Stomach (tissue), 9 donors: ENCODE measurements around the gene HBA2. TPM values are rescaled to one million over a fixed set of nuclear protein-coding genes. Genes with fewer than 3 reads are reported as not detected.

Experiments
- DNase-seq, 2 donors: peaks; one replicate each; pipeline versions ENCODE4 v3.0.0 to v3.0.0-alpha.2; 2013 to 2019
- H3K27ac ChIP-seq, 5 donors: fragments of 200-600 bp in 4 of 5; sonication (generic) in 4 of 5; one replicate each; pipeline ENCODE4 v1.5.1; 2013 to 2019; ENCODE audit warnings: mild to moderate bottlenecking in 1 of 5, moderate library complexity in 1 of 5
- H3K27me3 ChIP-seq, 3 donors: fragments of 200-600 bp; sonication (generic); one replicate each; pipeline ENCODE4 v1.5.1; 2017 to 2019; ENCODE audit warnings: mixed run types in 1 of 3
- H3K36me3 ChIP-seq, 4 donors: fragments of 200-600 bp; sonication (generic); 1 replicate in 3 of 4; 2 replicates in 1 of 4; pipeline ENCODE4 v1.5.1; 2016 to 2019
- H3K4me1 ChIP-seq, 4 donors: fragments of 200-600 bp; sonication (generic); one replicate each; pipeline ENCODE4 v1.5.1; 2016 to 2019
- H3K4me3 ChIP-seq, 4 donors: fragments of 200-600 bp; sonication (generic) in 3 of 4; one replicate each; pipeline ENCODE4 v1.5.1; 2016 to 2019; ENCODE audit warnings: mild to moderate bottlenecking in 1 of 4
- H3K9me3 ChIP-seq, 4 donors: fragments of 200-600 bp; sonication (generic); one replicate each; pipeline ENCODE4 v1.5.1; 2016 to 2019
- CTCF ChIP-seq, 7 experiments: fragments of 450-650 bp in 4 of 7; fragments of 200-600 bp in 3 of 7; sonication (generic) in 3 of 7; IDR thresholded peaks; one replicate each; pipeline ENCODE4 v1.5.1; 2016 to 2019; ENCODE audit warnings: antibody characterized with exemption in 7 of 7, control low read depth in 2 of 7, mild to moderate bottlenecking in 1 of 7
- EP300 ChIP-seq: sonication (generic); formaldehyde crosslinking; IDR thresholded peaks from one replicate; pipeline ENCODE4 v1.6.1; 2017; ENCODE audit warnings: antibody characterized with exemption
- POLR2A ChIP-seq, 4 donors: fragments of 450-650 bp; IDR thresholded peaks; one replicate each; pipeline ENCODE4 v1.6.1; 2016; ENCODE audit warnings: antibody characterized with exemption in 4 of 4, control low read depth in 2 of 4, mild to moderate bottlenecking in 1 of 4, moderate library complexity in 1 of 4
- POLR2AphosphoS5 ChIP-seq, 3 donors: sonication (generic); formaldehyde crosslinking; IDR thresholded peaks; one replicate each; pipeline ENCODE4 v1.6.1; 2016; ENCODE audit warnings: antibody characterized with exemption in 3 of 3
- WGBS, 5 donors: extraction: QIAGEN DNeasy Blood & Tissue Kit in 3 of 5; methylation state at CpG; one replicate each; pipeline versions ENCODE4 v1.1.5 to v1.1.7; 2013 to 2018; 5-methylcytosine and 5-hydroxymethylcytosine counted together
- intact Hi-C: fragments of 100-400 bp; cut with DNase I; formaldehyde crosslinking; loops from one replicate; pipeline ENCODE4 v1.15.1; 2023; ENCODE audit warnings: low total_unique reads
- polyA plus RNA-seq, 3 donors: library from polyadenylated mRNA; stranded (reverse); fragments of 200-250 nt; gene quantifications; one replicate each; pipeline ENCODE4 v1.2.3, GENCODE V29; 2013
- total RNA-seq, 5 donors: library from RNA; depleted of rRNA; stranded (reverse); fragments of >200 nt; gene quantifications; one replicate each; pipeline versions ENCODE4 v1.1.0 to v1.2.3, GENCODE V29; 2014 to 2016
- donor health status: healthy with polysubstance abuse.
- donor health status: Bipolar disorder and iron deficiency.
- donor health status: healthy.

Gene HBA2
- total and polyA plus RNA-seq, 8 donors: 3.5 to 570 (median 18.5) TPM; not detected in 1

GRCh38 chr16:140175-140857 is 32.4 kb upstream of the HBA2 start:
- WGBS, 5 donors: 64 to 79% (median 67%) methylated on average over 10 of the region's 10 CpGs
- intact Hi-C loops: no loop called here
- TF ChIP-seq POLR2A (IDR thresholded peaks at IDR 0.05): no peak
- no peak for TF ChIP-seq CTCF (IDR thresholded peaks at IDR 0.05)
- TF ChIP-seq EP300: no peak
- no peak for TF ChIP-seq POLR2AphosphoS5 (IDR thresholded peaks at IDR 0.05)

GRCh38 chr16:142405-142967 is 30.2 kb upstream of the HBA2 start:
- no peaks in the 10 kb centered on the region for H3K36me3 ChIP-seq
- no peaks in the 10 kb centered on the region for H3K9me3 ChIP-seq
- DNase-seq: no peak
- WGBS, 5 donors: 60 to 74% (median 71%) methylated on average over 12 of the region's 12 CpGs
- peaks cover 4 to 11% (median 9%) of the 10 kb centered on the region in 4 donors for H3K4me1 ChIP-seq
- H3K4me3 ChIP-seq: no peak overlapping the region
- no peak for TF ChIP-seq POLR2A (IDR thresholded peaks at IDR 0.05)
- TF ChIP-seq CTCF (IDR thresholded peaks at IDR 0.05): no peak
- no peak for TF ChIP-seq EP300
- no peak for TF ChIP-seq POLR2AphosphoS5 (IDR thresholded peaks at IDR 0.05)
- intact Hi-C loops: no loop called here
- H3K27me3 ChIP-seq: peaks cover 0 to 20% (median 0%) of the 10 kb centered on the region in 3 donors
- no peak overlapping the region for H3K27ac ChIP-seq

More at GRCh38 chr16:140175-140857, 32.4 kb upstream of the HBA2 start:
- Histone ChIP-seq H3K4me3 (no peak overlapping the region), H3K27ac (no peak overlapping the region), H3K36me3 (no peaks in the 10 kb centered on the region), H3K9me3 (no peaks in the 10 kb centered on the region), H3K27me3 (peaks cover 0 to 15% (median 0%) of the 10 kb centered on the region in 3 donors), H3K4me1 (peaks cover 9 to 33% (median 20%) of the 10 kb centered on the region in 4 donors)
- DNase-seq: no peak

- TF ChIP-seq EP300 (no peak), POLR2A (IDR thresholded peaks at IDR 0.05) (no peak), CTCF (IDR thresholded peaks at IDR 0.05) (no peak), POLR2AphosphoS5 (IDR thresholded peaks at IDR 0.05) (no peak)
- WGBS, 5 donors: 56 to 79% (median 64%) methylated on average over 6 of the region's 6 CpGs
These were observed 29.6 kb upstream of the HBA2 start for GRCh38 chr16:143047-143446.

GRCh38 chr16:143456-143855 is 29.2 kb upstream of the HBA2 start:
- Histone ChIP-seq H3K27ac (no peak overlapping the region), H3K36me3 (no peaks in the 10 kb centered on the region), H3K27me3 (peaks cover 0 to 23% (median 0%) of the 10 kb centered on the region in 3 donors), H3K4me1 (peaks cover 0 to 8% (median 3%) of the 10 kb centered on the region in 4 donors), H3K4me3 (no peak overlapping the region), H3K9me3 (no peaks in the 10 kb centered on the region)
- no peak for TF ChIP-seq CTCF (IDR thresholded peaks at IDR 0.05)
- no peak for TF ChIP-seq POLR2AphosphoS5 (IDR thresholded peaks at IDR 0.05)
- no peak for TF ChIP-seq EP300
- no peak for TF ChIP-seq POLR2A (IDR thresholded peaks at IDR 0.05)
- DNase-seq: no peak
- 57 to 75% (median 62%) methylated on average over 4 to 6 of the region's 6 CpGs for WGBS, 5 donors
- intact Hi-C loops: no loop called here

More at GRCh38 chr16:143047-143446, 29.6 kb upstream of the HBA2 start:
- H3K27ac ChIP-seq: no peak overlapping the region
- DNase-seq: no peak
- no peaks in the 10 kb centered on the region for H3K36me3 ChIP-seq
- H3K4me3 ChIP-seq: no peak overlapping the region
- H3K9me3 ChIP-seq: no peaks in the 10 kb centered on the region
- H3K27me3 ChIP-seq: peaks cover 0 to 20% (median 0%) of the 10 kb centered on the region in 3 donors
- intact Hi-C loops: no loop called here
- H3K4me1 ChIP-seq: peaks cover 0 to 8% (median 4%) of the 10 kb centered on the region in 4 donors
